T-helper 2 cell treated with Interferon-gamma antibody and Interleukin-4, amounts not matched to agents 5 μg/mL and 100 μg/mL, for 36 hours (primary cell): ENCODE results near the gene LYST.
"Not testable (repeated sequence)": the region's sequence is repeated elsewhere in the genome, so short reads cannot be mapped to it uniquely, and the experiment has no call there.

Experiments used
- DNase-seq: peaks from one replicate; pipeline ENCODE4 v3.0.0; 2021; ENCODE audit warnings: low spot score
- H3K27ac Mint-ChIP-seq: one replicate; pipeline ENCODE4 v1.8.0; 2021; ENCODE audit warnings: mild to moderate bottlenecking, mixed read lengths
- H3K27me3 Mint-ChIP-seq: one replicate; pipeline ENCODE4 v1.8.0; 2021; ENCODE audit warnings: low read depth, mixed read lengths
- H3K36me3 Mint-ChIP-seq: one replicate; pipeline ENCODE4 v1.8.0; 2021; ENCODE audit warnings: low read depth, mixed read lengths
- H3K4me1 Mint-ChIP-seq: one replicate; pipeline ENCODE4 v1.8.0; 2021; ENCODE audit warnings: low read depth, mixed read lengths
- H3K4me3 Mint-ChIP-seq: one replicate; pipeline ENCODE4 v1.8.0; 2022; ENCODE audit warnings: mild to moderate bottlenecking, moderate library complexity, mixed read lengths
- H3K9me3 Mint-ChIP-seq: one replicate; pipeline ENCODE4 v1.8.0; 2021; ENCODE audit warnings: mixed read lengths

Gene LYST

GRCh38 chr1:235632506-235633401, 234.0 kb downstream of the LYST start:
- peak overlapping the region; percentile 83 for H3K4me3 Mint-ChIP-seq
- peaks cover 2% of the 10 kb centered on the region for H3K27me3 Mint-ChIP-seq
- H3K4me1 Mint-ChIP-seq = peaks cover 12% of the 10 kb centered on the region
- no peaks in the 10 kb centered on the region for H3K9me3 Mint-ChIP-seq
- DNase-seq = no peak
- H3K36me3 Mint-ChIP-seq = peaks cover 3% of the 10 kb centered on the region
- H3K27ac Mint-ChIP-seq = peak overlapping the region; percentile 77

DNA sequence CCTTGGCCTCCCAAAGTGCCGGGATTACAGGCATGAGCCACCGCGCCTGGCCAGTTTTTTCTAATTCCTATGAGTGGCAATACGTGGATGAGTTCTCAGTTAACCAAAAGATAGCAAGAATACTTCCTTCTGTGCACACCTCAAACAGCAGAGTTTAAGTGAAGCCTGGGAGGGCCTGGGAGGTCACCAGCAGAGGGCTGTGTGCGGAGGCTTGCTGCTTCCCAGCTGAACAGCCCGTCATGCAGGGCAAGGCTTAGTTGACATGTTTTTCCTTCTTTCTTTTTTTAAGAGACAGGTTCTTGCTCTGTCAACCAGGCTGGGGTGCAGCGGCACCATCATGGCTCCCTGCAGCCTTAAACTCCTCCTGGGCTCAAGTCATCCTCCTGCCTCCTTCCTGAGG, 234.9 kb downstream of the LYST start:
- peaks cover 3% of the 10 kb centered on the region for H3K36me3 Mint-ChIP-seq
- no peak overlapping the region for H3K27ac Mint-ChIP-seq

DNA sequence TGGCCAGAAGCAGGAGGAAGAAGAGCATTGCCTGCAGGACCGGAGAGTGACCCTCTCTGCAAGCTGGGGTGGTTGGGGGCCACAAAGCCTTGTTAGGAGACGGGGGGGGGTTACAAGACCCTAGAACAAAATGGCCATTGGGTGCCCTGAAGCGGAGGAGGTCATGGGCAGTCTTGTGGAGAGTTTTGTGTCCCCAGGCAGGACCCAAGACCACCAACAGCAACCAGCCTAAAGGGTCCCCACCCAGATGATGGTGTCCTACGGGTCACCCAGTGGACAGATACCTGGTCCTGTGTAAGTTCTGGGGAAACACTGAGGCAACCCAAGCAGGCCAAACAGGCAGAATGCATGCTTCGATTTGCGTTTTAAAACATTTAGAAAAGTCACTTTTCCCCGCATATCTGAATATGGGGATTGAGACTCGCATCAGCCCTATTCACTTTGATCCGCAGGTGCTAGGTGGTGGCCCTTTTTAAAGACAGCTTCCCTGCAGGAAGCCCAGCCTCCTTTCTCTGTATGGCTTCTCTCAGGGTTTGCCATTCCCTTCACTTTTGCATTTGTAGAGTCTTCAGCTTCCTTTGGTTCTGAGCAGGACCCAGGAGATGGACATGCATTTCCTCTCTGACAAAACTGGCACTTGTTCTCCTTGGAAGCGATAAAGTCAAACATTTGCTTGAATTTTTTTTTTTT, 238.2 kb downstream of the LYST start:
- no peaks in the 10 kb centered on the region for H3K9me3 Mint-ChIP-seq
- peaks cover 3% of the 10 kb centered on the region for H3K36me3 Mint-ChIP-seq
- H3K27me3 Mint-ChIP-seq = peaks cover 19% of the 10 kb centered on the region

More for the DNA sequence above, 234.9 kb downstream of the LYST start:
- peaks cover 2% of the 10 kb centered on the region for H3K27me3 Mint-ChIP-seq
- DNase-seq = no peak
- H3K9me3 Mint-ChIP-seq = no peaks in the 10 kb centered on the region
- peaks cover 12% of the 10 kb centered on the region for H3K4me1 Mint-ChIP-seq
- H3K4me3 Mint-ChIP-seq = no peak overlapping the region

DNA sequence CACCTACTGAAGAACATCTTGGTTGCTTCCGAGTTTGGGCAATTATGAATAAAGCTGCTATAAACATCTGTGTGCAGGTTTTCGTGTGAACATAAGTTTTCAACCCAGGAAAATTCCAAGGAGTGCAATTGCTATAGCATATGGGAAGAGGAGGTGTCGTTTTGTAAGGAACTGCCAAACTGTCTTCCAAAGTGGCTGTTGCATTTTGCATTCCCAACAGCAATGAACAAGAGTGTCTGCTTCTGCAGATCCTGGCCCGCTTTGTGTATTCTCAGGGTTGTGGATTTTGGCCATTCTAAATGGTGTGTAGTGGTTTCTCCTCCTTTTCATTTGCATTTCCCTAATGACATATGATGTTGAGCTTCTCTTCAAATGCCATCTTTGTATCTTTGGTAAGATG, 240.9 kb downstream of the LYST start:
- no peaks in the 10 kb centered on the region for H3K9me3 Mint-ChIP-seq
- H3K4me1 Mint-ChIP-seq = peaks cover 4% of the 10 kb centered on the region
- no peak overlapping the region for H3K27ac Mint-ChIP-seq
- no peaks in the 10 kb centered on the region for H3K36me3 Mint-ChIP-seq
- no peak for DNase-seq
- no peak overlapping the region for H3K4me3 Mint-ChIP-seq
- H3K27me3 Mint-ChIP-seq = peaks cover 22% of the 10 kb centered on the region

More for the DNA sequence above, 238.2 kb downstream of the LYST start:
- Mint-ChIP-seq H3K4me1 (peaks cover 16% of the 10 kb centered on the region), H3K4me3 (no peak overlapping the region), H3K27ac (no peak overlapping the region)
- DNase-seq = no peak

DNA sequence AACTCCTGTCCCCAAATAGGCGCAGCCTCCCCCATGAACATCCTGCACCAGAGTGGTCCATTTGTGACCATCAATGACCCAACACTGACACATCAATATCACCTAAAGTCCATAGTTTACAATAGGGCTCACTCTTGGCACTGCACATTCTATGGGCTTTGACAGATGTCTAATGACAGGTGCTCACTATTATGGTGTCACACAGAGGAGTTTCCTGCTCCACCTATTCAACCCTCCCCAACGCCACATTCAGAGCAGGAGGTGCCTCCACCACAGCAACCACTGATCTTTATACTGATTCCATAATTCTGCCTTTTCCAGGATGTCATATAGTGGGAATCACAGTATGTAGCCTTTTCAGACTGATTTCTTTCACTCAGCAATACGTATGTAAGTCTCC, 241.4 kb downstream of the LYST start:
- H3K4me1 Mint-ChIP-seq = peaks cover 4% of the 10 kb centered on the region
- H3K4me3 Mint-ChIP-seq = no peak overlapping the region
- H3K27me3 Mint-ChIP-seq = peaks cover 22% of the 10 kb centered on the region
- H3K27ac Mint-ChIP-seq = no peak overlapping the region
- DNase-seq = no peak
- H3K36me3 Mint-ChIP-seq = no peaks in the 10 kb centered on the region
- no peaks in the 10 kb centered on the region for H3K9me3 Mint-ChIP-seq

- Mint-ChIP-seq H3K27me3 (peaks cover 22% of the 10 kb centered on the region), H3K27ac (no peak overlapping the region), H3K36me3 (no peaks in the 10 kb centered on the region), H3K4me1 (peaks cover 4% of the 10 kb centered on the region), H3K9me3 (no peaks in the 10 kb centered on the region), H3K4me3 (no peak overlapping the region)
- no peak for DNase-seq
Observed at GRCh38 chr1:235624721-235625333, 241.9 kb downstream of the LYST start.

GRCh38 chr1:235622936-235623779, 243.5 kb downstream of the LYST start:
- Mint-ChIP-seq H3K27me3 (peaks cover 22% of the 10 kb centered on the region), H3K27ac (no peak overlapping the region), H3K36me3 (no peaks in the 10 kb centered on the region), H3K4me3 (no peak overlapping the region), H3K4me1 (peaks cover 4% of the 10 kb centered on the region), H3K9me3 (no peaks in the 10 kb centered on the region)
- DNase-seq = no peak

GRCh38 chr1:235619149-235619548, 247.6 kb downstream of the LYST start:
- H3K4me1 Mint-ChIP-seq, H3K27ac Mint-ChIP-seq, H3K36me3 Mint-ChIP-seq, H3K4me3 Mint-ChIP-seq, H3K9me3 Mint-ChIP-seq, DNase-seq: not testable (repeated sequence)
- peaks cover 20% of the 10 kb centered on the region for H3K27me3 Mint-ChIP-seq

DNA sequence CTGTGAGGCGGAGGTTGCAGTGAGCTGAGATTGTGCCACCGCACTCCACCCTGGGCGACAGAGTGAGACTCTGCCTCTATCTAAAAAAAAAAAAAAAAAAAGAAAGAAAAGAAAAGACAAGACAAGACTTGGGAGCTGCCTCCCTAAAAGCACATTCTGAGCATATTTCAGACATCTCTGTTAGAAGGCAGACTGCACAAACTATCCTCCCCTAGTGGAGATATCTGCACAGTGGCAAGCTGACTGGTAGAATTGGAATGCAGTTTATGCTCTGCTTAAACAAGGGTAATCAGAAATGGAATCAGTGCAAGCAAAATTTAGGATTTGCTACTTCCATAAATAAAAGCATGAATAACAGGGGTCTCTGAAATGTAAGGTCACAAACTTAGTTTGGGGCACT, 248.9 kb downstream of the LYST start:
- H3K9me3 Mint-ChIP-seq = no peaks in the 10 kb centered on the region
- no peak overlapping the region for H3K4me3 Mint-ChIP-seq
- DNase-seq = no peak
- H3K36me3 Mint-ChIP-seq = no peaks in the 10 kb centered on the region
- H3K27ac Mint-ChIP-seq = no peak overlapping the region
- no peaks in the 10 kb centered on the region for H3K4me1 Mint-ChIP-seq
- H3K27me3 Mint-ChIP-seq = peaks cover 12% of the 10 kb centered on the region

GRCh38 chr1:235617140-235617539, 249.6 kb downstream of the LYST start:
- Mint-ChIP-seq H3K9me3 (no peaks in the 10 kb centered on the region), H3K27ac (no peak overlapping the region), H3K4me1 (no peaks in the 10 kb centered on the region), H3K36me3 (no peaks in the 10 kb centered on the region), H3K27me3 (peaks cover 11% of the 10 kb centered on the region), H3K4me3 (no peak overlapping the region)
- no peak for DNase-seq

GRCh38 chr1:235614442-235614954, 252.2 kb downstream of the LYST start:
- Mint-ChIP-seq H3K9me3 (no peaks in the 10 kb centered on the region), H3K27me3 (peaks cover 10% of the 10 kb centered on the region), H3K36me3 (no peaks in the 10 kb centered on the region), H3K4me1 (no peaks in the 10 kb centered on the region), H3K4me3 (no peak overlapping the region), H3K27ac (no peak overlapping the region)
- no peak for DNase-seq

DNA sequence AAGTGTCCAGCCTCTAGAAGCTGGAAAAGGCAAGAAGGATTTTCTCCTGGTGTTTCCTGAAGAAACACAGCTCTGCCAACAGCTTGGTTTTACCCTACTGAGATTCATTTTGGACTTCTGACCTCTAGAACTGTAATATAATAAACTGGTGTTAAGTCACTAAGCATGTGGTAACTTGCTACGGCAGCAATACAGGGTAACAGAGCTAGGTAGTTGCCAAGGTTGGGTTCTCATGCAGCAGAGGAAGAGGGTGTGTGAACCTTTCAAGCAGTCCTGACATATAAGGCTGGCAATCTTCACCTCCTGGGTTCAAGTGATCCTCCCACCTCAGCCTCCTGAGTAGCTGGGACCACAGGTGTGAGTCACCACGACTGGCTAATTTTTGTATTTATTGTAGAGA, 253.1 kb downstream of the LYST start:
- H3K36me3 Mint-ChIP-seq = no peaks in the 10 kb centered on the region
- H3K4me3 Mint-ChIP-seq = no peak overlapping the region
- no peak overlapping the region for H3K27ac Mint-ChIP-seq
- DNase-seq = no peak
- no peaks in the 10 kb centered on the region for H3K4me1 Mint-ChIP-seq
- peaks cover 10% of the 10 kb centered on the region for H3K27me3 Mint-ChIP-seq
- H3K9me3 Mint-ChIP-seq = no peaks in the 10 kb centered on the region

DNA sequence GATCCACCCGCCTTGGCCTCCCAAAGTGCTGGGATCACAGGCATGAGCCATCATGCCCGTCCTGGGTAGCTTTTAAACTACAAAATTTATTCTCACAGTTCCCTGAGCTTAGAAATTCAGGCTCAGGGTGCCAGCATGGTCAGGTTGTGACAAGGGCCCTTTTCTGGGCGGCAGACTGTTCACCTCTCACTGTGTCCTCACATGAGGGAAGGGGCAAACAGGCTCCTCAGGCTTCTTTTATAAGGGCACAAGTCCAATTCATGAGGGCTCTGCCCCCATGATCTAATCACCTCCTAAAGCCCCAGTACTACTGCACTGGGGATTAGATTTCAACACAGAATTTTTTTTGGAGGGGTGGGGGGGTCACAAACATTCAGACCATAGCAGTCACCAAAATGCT, 253.9 kb downstream of the LYST start:
- Mint-ChIP-seq H3K27ac (no peak overlapping the region), H3K4me3 (no peak overlapping the region), H3K36me3 (no peaks in the 10 kb centered on the region), H3K4me1 (no peaks in the 10 kb centered on the region), H3K9me3 (no peaks in the 10 kb centered on the region), H3K27me3 (peaks cover 10% of the 10 kb centered on the region)
- no peak for DNase-seq
